Fibroblast of pulmonary artery (primary cell): Measurements from ENCODE around the gene NEK10.

Experiments used
- DNase-seq: peaks from one replicate; pipeline ENCODE4 v3.0.0-alpha.2; 2010; ENCODE audit warnings: low read depth
- H3K4me3 ChIP-seq: replicated peaks from 2 replicates; pipeline ENCODE4 v1.5.1; 2011; ENCODE audit warnings: low read depth, mild to moderate bottlenecking, control low read depth, low read length, moderate library complexity
- CTCF ChIP-seq: IDR thresholded peaks from 2 replicates; pipeline ENCODE4 v1.5.1; 2011; ENCODE audit warnings: mild to moderate bottlenecking, control low read depth, low read length, inconsistent platforms; ENCODE audit errors: missing control alignments

NEK10 gene

DNA sequence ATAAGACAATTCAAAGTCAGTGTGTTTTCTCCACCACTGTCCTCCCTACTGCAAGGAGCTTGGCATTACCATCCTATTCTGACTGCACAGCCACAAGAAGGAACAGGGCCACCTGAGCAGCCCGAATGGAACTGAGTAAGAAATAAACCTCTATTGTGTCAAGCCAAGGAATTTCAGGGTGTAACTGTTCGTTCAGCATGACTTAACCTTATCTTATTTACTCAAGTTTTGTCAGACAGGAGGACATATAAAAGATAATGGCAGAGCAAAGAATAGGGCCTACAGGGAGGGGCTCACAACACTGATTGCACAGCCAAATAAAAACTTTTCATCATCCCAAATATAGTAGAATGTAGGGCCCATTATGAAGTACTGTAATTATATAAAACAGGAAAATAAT lies 236.1 kb downstream of the NEK10 start:
- no peak for TF ChIP-seq CTCF
- no peak for DNase-seq

GRCh38 chr3:27130796-27131195 lies 238.4 kb downstream of the NEK10 start:
- no peak for TF ChIP-seq CTCF
- no peak overlapping the region for H3K4me3 ChIP-seq
- DNase-seq = no peak

More for the DNA sequence above, 236.1 kb downstream of the NEK10 start:
- H3K4me3 ChIP-seq = no peak overlapping the region

DNA sequence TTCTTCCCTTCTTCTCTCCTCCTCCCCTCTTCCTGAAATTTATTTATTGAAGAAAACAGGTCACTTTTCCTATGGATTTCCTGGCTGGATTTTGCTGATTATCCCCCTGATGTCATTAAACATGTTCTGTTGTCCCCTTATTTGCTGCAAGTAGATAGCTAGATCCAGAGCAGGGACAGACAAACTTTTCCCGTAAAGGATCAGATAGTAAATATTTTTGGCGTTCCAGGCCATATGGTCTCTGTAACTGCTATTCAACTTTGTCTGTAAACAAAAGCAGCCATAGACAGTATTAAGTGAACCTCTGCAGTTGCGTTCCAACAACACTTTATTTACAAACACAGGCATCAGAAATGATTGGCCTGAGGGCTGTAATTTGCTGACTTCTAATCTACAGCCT lies 241.3 kb downstream of the NEK10 start:
- H3K4me3 ChIP-seq = no peak overlapping the region
- no peak for DNase-seq
- no peak for TF ChIP-seq CTCF

GRCh38 chr3:27127195-27127594 lies 242.0 kb downstream of the NEK10 start:
- DNase-seq = no peak
- no peak for TF ChIP-seq CTCF
- H3K4me3 ChIP-seq = no peak overlapping the region

- H3K4me3 ChIP-seq = no peak overlapping the region
- TF ChIP-seq CTCF = no peak
Observed at GRCh38 chr3:27125821-27126501, 243.2 kb downstream of the NEK10 start.

DNA sequence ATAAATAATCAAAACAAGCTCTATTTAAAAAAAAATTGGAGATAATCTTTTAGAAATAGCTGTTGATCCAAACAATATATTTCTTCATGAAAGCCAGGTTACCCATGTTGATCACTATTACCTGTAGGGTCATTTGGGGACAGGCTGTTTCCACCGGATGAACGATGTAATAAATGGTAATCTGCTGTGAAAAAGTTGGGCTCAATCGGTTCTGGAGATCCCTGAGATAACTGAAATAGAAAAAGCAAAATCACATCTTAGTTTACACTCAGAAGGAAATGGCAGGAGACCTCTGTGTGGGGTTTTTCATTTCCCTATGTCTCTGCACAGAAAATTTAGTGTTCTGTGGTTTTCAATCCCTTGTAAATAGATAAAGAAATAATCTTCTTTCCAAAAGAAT lies 249.5 kb downstream of the NEK10 start:
- no peak for TF ChIP-seq CTCF

More at GRCh38 chr3:27125821-27126501, 243.2 kb downstream of the NEK10 start:
- no peak for DNase-seq

DNA sequence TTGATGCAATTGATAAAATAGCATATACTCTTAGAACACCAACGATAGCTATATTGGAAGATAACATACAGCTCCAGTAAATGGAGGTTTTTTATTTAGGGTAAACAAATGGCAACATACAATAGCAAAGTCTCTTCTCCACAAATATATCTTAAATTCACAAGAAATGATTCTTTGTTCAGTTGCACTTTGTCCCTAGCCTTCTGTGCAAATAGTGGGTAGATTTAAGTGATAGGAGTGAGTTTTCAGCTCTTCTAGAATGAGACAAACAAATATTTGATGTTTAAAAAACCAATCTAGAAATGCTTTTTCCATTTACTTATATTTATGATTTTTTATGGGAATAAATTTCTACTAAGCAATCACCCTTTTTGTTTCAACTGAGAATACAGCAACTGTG lies 253.8 kb downstream of the NEK10 start:
- no peak for TF ChIP-seq CTCF
- no peak for DNase-seq
- H3K4me3 ChIP-seq = no peak overlapping the region

More for the DNA sequence above, 249.5 kb downstream of the NEK10 start:
- H3K4me3 ChIP-seq = no peak overlapping the region
- DNase-seq = no peak
